Spinal cord (tissue), 10 donors: Measurements from ENCODE around the gene TLR1. TPM values are rescaled to one million over a fixed set of nuclear protein-coding genes. Genes with fewer than 3 reads are reported as not detected.

Experiments
- DNase-seq, 6 donors: peaks; one replicate each; pipeline versions ENCODE4 v3.0.0 to v3.0.0-alpha.2; 2013 to 2015; ENCODE audit warnings: low spot score in 6 of 6, low read depth in 4 of 6
- H3K27ac ChIP-seq: one replicate; pipeline ENCODE4 v1.5.1; 2013; ENCODE audit warnings: low read depth, low read length, control low read depth
- H3K27me3 ChIP-seq: one replicate; pipeline ENCODE4 v1.6.1; 2013; ENCODE audit warnings: low read length; ENCODE audit not compliant: control insufficient read depth, insufficient read depth
- H3K36me3 ChIP-seq: one replicate; pipeline ENCODE4 v1.6.1; 2013; ENCODE audit warnings: low read length; ENCODE audit not compliant: control insufficient read depth, insufficient read depth
- H3K4me1 ChIP-seq: one replicate; pipeline ENCODE4 v1.6.1; 2013; ENCODE audit warnings: low read length; ENCODE audit not compliant: control insufficient read depth, insufficient read depth
- H3K4me3 ChIP-seq: one replicate; pipeline ENCODE4 v1.5.1; 2013; ENCODE audit warnings: low read depth, low read length, control low read depth
- H3K9me3 ChIP-seq: one replicate; pipeline ENCODE4 v1.6.1; 2013; ENCODE audit warnings: low read length; ENCODE audit not compliant: control insufficient read depth, insufficient read depth
- WGBS: methylation state at CpG from one replicate; pipeline ENCODE4 v1.1.5; 2013; ENCODE audit warnings: missing lambda C conversion rate; ENCODE audit not compliant: insufficient coverage; 5-methylcytosine and 5-hydroxymethylcytosine counted together
- polyA plus RNA-seq, 2 donors: library from polyadenylated mRNA; unstranded; fragments of 120-200 nt; gene quantifications; one replicate each; pipeline ENCODE4 v1.2.1, GENCODE V29; 2013; ENCODE audit not compliant: insufficient read length in 2 of 2
- total RNA-seq, 2 donors: library from RNA; depleted of rRNA in 1 of 2; stranded (reverse); fragments of 120-200 nt in 1 of 2; fragments of >200 nt in 1 of 2; gene quantifications; one replicate each; pipeline versions ENCODE4 v1.2.3 to v1.2.4, GENCODE V29; 2013 to 2014
- donor health status: healthy.

TLR1 gene
- total and polyA plus RNA-seq, 4 donors: 3.7 to 32.2 (median 8.3) TPM

- Histone ChIP-seq H3K27me3 (no peaks in the 10 kb centered on the region), H3K4me3 (no peak overlapping the region), H3K36me3 (no peaks in the 10 kb centered on the region), H3K27ac (no peak overlapping the region), H3K9me3 (no peaks in the 10 kb centered on the region), H3K4me1 (no peaks in the 10 kb centered on the region)
- 83% methylated on average over 2 of the region's 3 CpGs for WGBS
- peak in 1 of 6 donors; percentile 46 for DNase-seq
Observed at GRCh38 chr4:38765382-38765781, 39.2 kb downstream of the TLR1 start.

- Histone ChIP-seq H3K4me3 (no peak overlapping the region), H3K27me3 (no peaks in the 10 kb centered on the region), H3K27ac (no peak overlapping the region), H3K4me1 (peaks cover 3% of the 10 kb centered on the region), H3K9me3 (no peaks in the 10 kb centered on the region), H3K36me3 (no peaks in the 10 kb centered on the region)
- WGBS: no CpG with 5 or more reads among the region's 3 CpGs
- DNase-seq: no peak
Observed at GRCh38 chr4:38764277-38764676, 40.3 kb downstream of the TLR1 start.

GRCh38 chr4:38762560-38762959, 42.0 kb downstream of the TLR1 start:
- WGBS: 89% methylated on average over 14 of the region's 14 CpGs
- H3K36me3 ChIP-seq: no peaks in the 10 kb centered on the region
- H3K4me1 ChIP-seq: peaks cover 3% of the 10 kb centered on the region
- H3K27me3 ChIP-seq: no peaks in the 10 kb centered on the region
- DNase-seq: no peak
- no peak overlapping the region for H3K4me3 ChIP-seq
- H3K9me3 ChIP-seq: no peaks in the 10 kb centered on the region
- no peak overlapping the region for H3K27ac ChIP-seq

- H3K4me1 ChIP-seq: peaks cover 3% of the 10 kb centered on the region
- no peak overlapping the region for H3K4me3 ChIP-seq
- H3K27me3 ChIP-seq: no peaks in the 10 kb centered on the region
- no peaks in the 10 kb centered on the region for H3K36me3 ChIP-seq
- no peaks in the 10 kb centered on the region for H3K9me3 ChIP-seq
- WGBS: 83% methylated on average over 1 of the region's 1 CpG
- no peak overlapping the region for H3K27ac ChIP-seq
- no peak for DNase-seq
Observed at GRCh38 chr4:38759790-38760122, 44.8 kb downstream of the TLR1 start.

- Histone ChIP-seq H3K9me3 (no peaks in the 10 kb centered on the region), H3K27me3 (no peaks in the 10 kb centered on the region), H3K36me3 (no peaks in the 10 kb centered on the region), H3K4me3 (no peak overlapping the region), H3K27ac (peak overlapping the region; percentile 85), H3K4me1 (peaks cover 3% of the 10 kb centered on the region)
- WGBS: 3% methylated on average over 5 of the region's 8 CpGs
- peak; percentile 64 to 93 (median 78) for DNase-seq
Observed at GRCh38 chr4:38759113-38759789, 45.3 kb downstream of the TLR1 start.

GRCh38 chr4:38757945-38758600, 46.5 kb downstream of the TLR1 start:
- Histone ChIP-seq H3K27me3 (no peaks in the 10 kb centered on the region), H3K4me1 (peaks cover 9% of the 10 kb centered on the region), H3K36me3 (no peaks in the 10 kb centered on the region), H3K4me3 (no peak overlapping the region), H3K27ac (peak overlapping the region; percentile 85), H3K9me3 (no peaks in the 10 kb centered on the region)
- WGBS: 88% methylated on average over 3 of the region's 6 CpGs
- DNase-seq: no peak

- Histone ChIP-seq H3K9me3 (no peaks in the 10 kb centered on the region), H3K27me3 (no peaks in the 10 kb centered on the region), H3K36me3 (no peaks in the 10 kb centered on the region), H3K4me1 (peaks cover 18% of the 10 kb centered on the region), H3K27ac (peak overlapping the region; percentile 89), H3K4me3 (peak overlapping the region; percentile 11)
- WGBS: 30% methylated on average over 19 of the region's 19 CpGs
- peak; percentile 48 to 94 (median 72) for DNase-seq
Observed at GRCh38 chr4:38752941-38753806, 51.4 kb downstream of the TLR1 start.

GRCh38 chr4:38752372-38752940, 52.1 kb downstream of the TLR1 start:
- WGBS: no CpG with 5 or more reads among the region's 8 CpGs
- no peaks in the 10 kb centered on the region for H3K36me3 ChIP-seq
- peaks cover 2% of the 10 kb centered on the region for H3K9me3 ChIP-seq
- peak overlapping the region; percentile 89 for H3K27ac ChIP-seq
- DNase-seq: peak in 4 of 6 donors; percentile 29 to 86 (median 36)
- H3K4me3 ChIP-seq: no peak overlapping the region
- H3K27me3 ChIP-seq: no peaks in the 10 kb centered on the region
- peaks cover 18% of the 10 kb centered on the region for H3K4me1 ChIP-seq

- no peaks in the 10 kb centered on the region for H3K27me3 ChIP-seq
- no peak for DNase-seq
- peaks cover 2% of the 10 kb centered on the region for H3K9me3 ChIP-seq
- H3K4me1 ChIP-seq: peaks cover 18% of the 10 kb centered on the region
- WGBS: 77% methylated on average over 10 of the region's 13 CpGs
- no peak overlapping the region for H3K4me3 ChIP-seq
- peak overlapping the region; percentile 89 for H3K27ac ChIP-seq
- no peaks in the 10 kb centered on the region for H3K36me3 ChIP-seq
Observed at GRCh38 chr4:38751341-38752010, 53.1 kb downstream of the TLR1 start.
